BJ (cell line): ENCODE data around the gene LRP8. TPM values are rescaled to one million over a fixed set of nuclear protein-coding genes. Genes with fewer than 3 reads are reported as not detected.

Experiments used
- CTCF ChIA-PET: fragments of 350-600 bp; formaldehyde crosslinking; extraction: SDS; loops from one replicate; lab custom pipeline; 2021; ENCODE audit warnings: antibody characterized with exemption, inconsistent platforms; lab: Yijun Ruan, JAX
- POLR2A ChIA-PET: fragments of 300-600 bp; sonication (Branson Sonifier 250); formaldehyde crosslinking; extraction: SDS; loops from one replicate; lab custom pipeline; 2021; ENCODE audit warnings: antibody characterized with exemption; lab: Charles Lee
- DNase-seq: peaks from one replicate; pipeline ENCODE4 v3.0.0-alpha.2; 2011; ENCODE audit warnings: low read depth
- H3K27me3 ChIP-seq: 2 replicates; pipeline ENCODE4 v1.6.0; 2011; ENCODE audit warnings: low read length; ENCODE audit not compliant: control insufficient read depth, insufficient read depth
- H3K36me3 ChIP-seq: 2 replicates; pipeline ENCODE4 v1.5.1; 2011; ENCODE audit warnings: low read length; ENCODE audit not compliant: control insufficient read depth, insufficient read depth
- H3K4me3 ChIP-seq: 2 replicates; pipeline ENCODE4 v1.5.1; 2011; ENCODE audit warnings: low read depth, mild to moderate bottlenecking, control low read depth, low read length
- polyA plus RNA-seq: library from polyadenylated mRNA; depleted of rRNA; stranded (reverse); fragments of >200 nt; gene quantifications from 2 replicates; pipeline ENCODE4 v1.2.3, GENCODE V29; 2011
- TF ChIP-seq, protein P1 (sequence below): IDR thresholded peaks from 2 replicates; pipeline ENCODE4 v1.5.1; 2011; ENCODE audit warnings: low read depth, mild to moderate bottlenecking, control low read depth, inconsistent platforms, low read length, moderate library complexity; ENCODE audit not compliant: insufficient read depth

The LRP8 gene
- polyA plus RNA-seq, 1 experiment, result 18.2 TPM

DNA sequence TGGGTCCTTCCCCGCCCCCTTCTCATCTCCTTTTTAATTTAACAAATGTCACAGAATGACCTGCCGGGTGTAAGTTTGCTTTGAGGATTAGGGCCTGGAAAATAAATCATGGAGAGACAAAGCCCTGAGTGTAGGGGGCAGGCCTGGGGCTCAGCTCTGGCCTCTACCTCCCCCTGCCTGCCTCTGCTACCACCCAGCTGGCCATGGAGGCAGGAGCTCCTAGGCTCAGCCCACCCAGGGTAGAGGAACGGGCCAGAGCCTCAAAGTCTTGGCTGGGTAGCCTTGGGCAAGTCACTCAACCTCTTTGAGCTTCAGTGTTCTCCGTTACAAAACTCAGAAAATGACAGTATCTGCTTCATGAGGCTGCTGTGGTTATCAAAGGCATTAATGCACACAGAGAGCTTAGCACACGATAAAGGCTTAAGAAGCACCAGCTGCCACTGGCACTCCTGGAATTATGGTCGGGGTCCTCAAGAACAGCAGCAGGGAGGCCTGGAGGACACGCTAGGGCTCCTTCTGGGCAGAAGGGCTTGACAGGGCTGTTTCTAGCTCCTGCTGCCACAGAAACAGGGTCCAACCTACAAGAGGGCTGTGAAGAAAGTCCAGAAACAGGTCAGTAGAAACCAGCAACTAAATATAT lies 39.0 kb downstream of the LRP8 start:
- TF ChIP-seq, protein P1, sequence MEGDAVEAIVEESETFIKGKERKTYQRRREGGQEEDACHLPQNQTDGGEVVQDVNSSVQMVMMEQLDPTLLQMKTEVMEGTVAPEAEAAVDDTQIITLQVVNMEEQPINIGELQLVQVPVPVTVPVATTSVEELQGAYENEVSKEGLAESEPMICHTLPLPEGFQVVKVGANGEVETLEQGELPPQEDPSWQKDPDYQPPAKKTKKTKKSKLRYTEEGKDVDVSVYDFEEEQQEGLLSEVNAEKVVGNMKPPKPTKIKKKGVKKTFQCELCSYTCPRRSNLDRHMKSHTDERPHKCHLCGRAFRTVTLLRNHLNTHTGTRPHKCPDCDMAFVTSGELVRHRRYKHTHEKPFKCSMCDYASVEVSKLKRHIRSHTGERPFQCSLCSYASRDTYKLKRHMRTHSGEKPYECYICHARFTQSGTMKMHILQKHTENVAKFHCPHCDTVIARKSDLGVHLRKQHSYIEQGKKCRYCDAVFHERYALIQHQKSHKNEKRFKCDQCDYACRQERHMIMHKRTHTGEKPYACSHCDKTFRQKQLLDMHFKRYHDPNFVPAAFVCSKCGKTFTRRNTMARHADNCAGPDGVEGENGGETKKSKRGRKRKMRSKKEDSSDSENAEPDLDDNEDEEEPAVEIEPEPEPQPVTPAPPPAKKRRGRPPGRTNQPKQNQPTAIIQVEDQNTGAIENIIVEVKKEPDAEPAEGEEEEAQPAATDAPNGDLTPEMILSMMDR, result no peak
- no peak for DNase-seq
- Histone ChIP-seq H3K36me3 (no peaks in the 10 kb centered on the region), H3K27me3 (no peaks in the 10 kb centered on the region), H3K4me3 (no peak overlapping the region)
- ChIA-PET POLR2A (no interaction called here), CTCF (interaction anchor here (0.9 to 3.9 kb wide), 4 partner anchors 9 to 107 kb away, joined by 3 to 25 read pairs (median 12); no protein-coding TSS in a partner anchor)

DNA sequence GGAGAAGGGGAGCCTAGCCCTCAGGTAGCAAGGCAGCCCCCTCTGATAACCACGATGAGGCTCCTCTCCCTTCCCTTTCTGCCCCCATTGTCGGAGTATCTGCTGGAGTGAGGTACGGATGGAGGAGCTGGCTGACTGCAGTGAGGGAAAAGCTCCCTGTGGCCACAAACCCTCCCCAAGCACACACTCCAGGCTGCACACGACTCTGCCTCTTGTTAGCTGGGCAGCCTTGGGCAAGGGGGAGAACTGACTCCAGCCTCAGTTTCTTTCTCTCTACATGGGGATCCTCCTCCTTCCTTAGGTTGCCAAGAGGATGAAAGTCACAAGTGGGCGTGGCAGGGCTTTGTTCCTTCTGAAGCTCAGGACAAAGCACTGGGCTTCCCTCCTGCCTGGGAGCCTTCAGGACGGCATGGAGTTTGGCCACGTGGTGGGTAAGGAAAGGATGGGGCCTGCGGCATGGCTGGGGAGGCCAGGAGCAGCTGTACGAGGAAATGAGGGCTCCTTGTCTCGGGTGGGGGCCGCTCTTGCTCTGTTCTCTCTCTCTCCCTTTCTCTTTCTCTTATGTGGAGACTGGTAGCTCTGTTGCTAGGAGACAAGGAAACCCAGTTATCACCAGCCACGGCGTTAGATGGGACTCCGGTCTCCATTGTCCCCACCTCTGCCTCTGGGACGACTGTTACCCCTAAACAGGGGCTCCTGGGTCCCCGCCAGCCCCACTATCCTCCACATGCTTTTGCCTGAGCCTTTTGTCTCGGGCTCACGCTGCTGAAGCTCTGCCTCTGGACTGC lies 39.7 kb downstream of the LRP8 start:
- no peaks in the 10 kb centered on the region for H3K27me3 ChIP-seq
- ChIA-PET POLR2A (interaction anchor here (0.6 kb wide), 1 partner anchor 16 kb away, joined by 3 read pairs; no protein-coding TSS in a partner anchor), CTCF (interaction anchor here (0.8 to 3.9 kb wide), 5 partner anchors 8 to 126 kb away, joined by 3 to 25 read pairs (median 5); no protein-coding TSS in a partner anchor)
- DNase-seq, result no peak
- TF ChIP-seq, protein P1, result no peak
- no peak overlapping the region for H3K4me3 ChIP-seq
- no peaks in the 10 kb centered on the region; the same call in 1 of the 2 replicates for H3K36me3 ChIP-seq

DNA sequence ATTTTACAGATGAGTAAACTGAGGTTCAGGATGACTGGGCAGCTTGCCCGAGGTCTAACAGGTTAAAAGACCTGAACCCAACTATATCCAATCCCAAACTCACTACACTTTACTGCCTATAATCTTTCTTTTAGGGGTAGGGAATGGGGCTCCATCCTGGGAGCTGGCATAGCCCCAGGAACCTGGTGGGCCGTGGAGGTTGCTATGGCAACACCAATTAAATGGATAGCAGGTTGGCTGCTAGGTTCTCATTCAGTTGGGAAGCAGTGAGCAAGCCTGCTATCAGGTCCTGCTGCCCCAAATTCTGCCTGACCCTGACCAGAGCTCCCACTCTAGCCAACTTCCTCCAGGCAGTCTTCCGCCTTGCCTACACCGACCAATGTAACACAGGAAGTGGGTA lies 40.9 kb downstream of the LRP8 start:
- DNase-seq, result no peak
- Histone ChIP-seq H3K27me3 (no peaks in the 10 kb centered on the region), H3K36me3 (no peaks in the 10 kb centered on the region; the same call in 1 of the 2 replicates), H3K4me3 (no peak overlapping the region)
- TF ChIP-seq, protein P1, result no peak
- CTCF ChIA-PET, result interaction anchor here (1.2 to 3.9 kb wide), 3 partner anchors 9 to 106 kb away, joined by 3 to 25 read pairs (median 19); no protein-coding TSS in a partner anchor
- POLR2A ChIA-PET, result no interaction called here

DNA sequence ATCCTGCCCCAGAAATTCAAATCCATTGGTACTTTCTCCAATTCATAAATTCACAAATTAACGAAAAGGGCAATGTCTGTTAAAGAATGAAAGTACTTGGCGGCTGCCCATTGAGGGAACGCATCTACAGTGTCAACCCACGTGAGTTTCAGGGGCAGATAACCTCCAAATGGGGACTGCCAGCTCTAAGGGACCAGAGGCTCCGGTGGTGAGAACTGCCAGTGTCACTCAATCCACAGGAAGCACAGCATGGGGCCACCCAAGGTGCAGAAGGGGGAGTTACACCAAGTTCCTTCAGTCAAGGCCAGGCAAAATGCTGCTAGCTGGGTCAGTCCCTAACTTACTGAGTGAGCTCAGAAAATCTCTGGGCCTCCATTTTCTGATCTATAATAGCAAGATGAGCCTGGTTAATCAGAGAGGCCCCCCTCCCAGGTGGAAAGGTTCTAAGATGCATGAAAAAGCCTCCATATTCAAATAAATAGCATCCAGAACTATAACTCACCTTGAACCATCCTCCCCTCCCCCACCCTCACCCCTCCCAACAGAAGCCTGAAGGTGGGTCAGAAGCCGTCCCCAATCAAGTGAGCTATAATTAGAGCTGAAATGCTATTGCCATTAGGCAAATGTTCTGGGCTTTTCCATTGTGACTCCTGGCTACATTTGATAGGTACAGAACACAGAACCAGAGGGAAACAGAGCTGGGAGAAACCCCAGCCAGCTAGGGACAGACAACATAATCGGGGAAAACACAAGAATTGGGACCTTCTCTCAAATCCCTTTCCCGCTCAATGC lies 41.7 kb downstream of the LRP8 start:
- TF ChIP-seq, protein P1, result no peak
- Histone ChIP-seq H3K27me3 (no peaks in the 10 kb centered on the region), H3K36me3 (no peaks in the 10 kb centered on the region; the same call in 1 of the 2 replicates), H3K4me3 (no peak overlapping the region)
- DNase-seq, result no peak
- POLR2A ChIA-PET, result no interaction called here
- CTCF ChIA-PET, result interaction anchor here (1.2 to 3.9 kb wide), 3 partner anchors 8 to 107 kb away, joined by 3 to 25 read pairs (median 19); no protein-coding TSS in a partner anchor
